Right atrium auricular region (tissue), 2 donors: ENCODE results near the gene CHAD. TPM values are rescaled to one million over a fixed set of nuclear protein-coding genes. Genes with fewer than 3 reads are reported as not detected.

Experiments
- DNase-seq: peaks from one replicate; pipeline ENCODE4 v3.0.0-alpha.2; 2019; ENCODE audit warnings: low spot score
- H3K27ac ChIP-seq, 2 donors: fragments of 200-600 bp; sonication (generic); 1 replicate in 1 of 2; 2 replicates in 1 of 2; pipeline ENCODE4 v1.5.1; 2016 to 2019
- H3K27me3 ChIP-seq, 2 donors: fragments of 200-600 bp; sonication (generic); one replicate each; pipeline versions ENCODE4 v1.5.1 to v1.6.0; 2017 to 2019
- H3K36me3 ChIP-seq: fragments of 200-600 bp; sonication (generic); one replicate; pipeline ENCODE4 v1.5.1; 2016
- H3K4me1 ChIP-seq, 2 donors: fragments of 200-600 bp; sonication (generic); one replicate each; pipeline versions ENCODE4 v1.5.1 to v1.6.0; 2017 to 2019
- H3K4me3 ChIP-seq, 2 donors: fragments of 200-600 bp; sonication (generic); 1 replicate in 1 of 2; 2 replicates in 1 of 2; pipeline ENCODE4 v1.5.1; 2017 to 2019; ENCODE audit warnings: mild to moderate bottlenecking in 1 of 2, moderate library complexity in 1 of 2
- H3K9me3 ChIP-seq, 2 donors: fragments of 200-600 bp; sonication (generic); one replicate each; pipeline ENCODE4 v1.5.1; 2019
- total RNA-seq, 2 donors: library from RNA; depleted of rRNA; stranded (reverse); fragments of >200 nt; gene quantifications; one replicate each; pipeline ENCODE4 v1.1.0, GENCODE V29; 2016
- TF ChIP-seq, protein P1 (sequence below), 2 donors: fragments of 200-600 bp; sonication (generic); IDR thresholded peaks; one replicate each; pipeline ENCODE4 v1.5.1; 2019; ENCODE audit warnings: antibody characterized with exemption in 2 of 2

CHAD gene
- total RNA-seq, 2 donors from 2014 or later = 0.70 TPM; not detected in 1

DNA sequence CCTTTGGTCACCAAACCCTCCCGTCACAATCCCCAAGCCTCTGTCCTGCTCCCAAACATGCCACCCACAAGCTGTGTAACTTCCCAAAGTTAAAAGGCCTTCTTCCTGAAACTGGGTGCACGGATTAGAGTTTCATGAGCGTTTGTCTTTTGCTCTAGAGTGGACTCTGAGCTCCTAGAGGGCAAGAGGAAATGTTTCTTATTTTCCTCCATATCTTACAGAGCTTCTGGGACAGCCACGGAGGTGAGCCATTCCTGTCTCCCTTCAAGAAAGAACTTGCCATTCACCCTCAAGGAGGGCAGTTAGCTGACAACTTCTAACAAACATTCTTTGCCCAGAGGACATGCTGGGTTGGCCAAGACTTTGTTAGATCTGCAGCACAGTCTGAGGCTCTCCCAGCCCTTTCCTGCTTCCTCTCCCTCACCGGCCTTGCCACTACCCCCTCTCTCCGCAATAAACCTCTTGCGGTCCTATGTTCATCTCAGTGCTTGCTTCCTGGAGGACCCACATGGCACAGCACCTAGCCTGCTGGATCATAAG lies 37.0 kb upstream of the CHAD start:
- H3K27me3 ChIP-seq = no peaks in the 10 kb centered on the region
- DNase-seq = no peak
- H3K9me3 ChIP-seq = no peaks in the 10 kb centered on the region
- H3K4me3 ChIP-seq = no peak overlapping the region
- TF ChIP-seq, protein P1, sequence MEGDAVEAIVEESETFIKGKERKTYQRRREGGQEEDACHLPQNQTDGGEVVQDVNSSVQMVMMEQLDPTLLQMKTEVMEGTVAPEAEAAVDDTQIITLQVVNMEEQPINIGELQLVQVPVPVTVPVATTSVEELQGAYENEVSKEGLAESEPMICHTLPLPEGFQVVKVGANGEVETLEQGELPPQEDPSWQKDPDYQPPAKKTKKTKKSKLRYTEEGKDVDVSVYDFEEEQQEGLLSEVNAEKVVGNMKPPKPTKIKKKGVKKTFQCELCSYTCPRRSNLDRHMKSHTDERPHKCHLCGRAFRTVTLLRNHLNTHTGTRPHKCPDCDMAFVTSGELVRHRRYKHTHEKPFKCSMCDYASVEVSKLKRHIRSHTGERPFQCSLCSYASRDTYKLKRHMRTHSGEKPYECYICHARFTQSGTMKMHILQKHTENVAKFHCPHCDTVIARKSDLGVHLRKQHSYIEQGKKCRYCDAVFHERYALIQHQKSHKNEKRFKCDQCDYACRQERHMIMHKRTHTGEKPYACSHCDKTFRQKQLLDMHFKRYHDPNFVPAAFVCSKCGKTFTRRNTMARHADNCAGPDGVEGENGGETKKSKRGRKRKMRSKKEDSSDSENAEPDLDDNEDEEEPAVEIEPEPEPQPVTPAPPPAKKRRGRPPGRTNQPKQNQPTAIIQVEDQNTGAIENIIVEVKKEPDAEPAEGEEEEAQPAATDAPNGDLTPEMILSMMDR (IDR thresholded peaks at IDR 0.05) = no peak
- peaks cover 0 to 8% of the 10 kb centered on the region in 2 donors for H3K4me1 ChIP-seq
- no peak overlapping the region for H3K27ac ChIP-seq
- H3K36me3 ChIP-seq = no peaks in the 10 kb centered on the region

DNA sequence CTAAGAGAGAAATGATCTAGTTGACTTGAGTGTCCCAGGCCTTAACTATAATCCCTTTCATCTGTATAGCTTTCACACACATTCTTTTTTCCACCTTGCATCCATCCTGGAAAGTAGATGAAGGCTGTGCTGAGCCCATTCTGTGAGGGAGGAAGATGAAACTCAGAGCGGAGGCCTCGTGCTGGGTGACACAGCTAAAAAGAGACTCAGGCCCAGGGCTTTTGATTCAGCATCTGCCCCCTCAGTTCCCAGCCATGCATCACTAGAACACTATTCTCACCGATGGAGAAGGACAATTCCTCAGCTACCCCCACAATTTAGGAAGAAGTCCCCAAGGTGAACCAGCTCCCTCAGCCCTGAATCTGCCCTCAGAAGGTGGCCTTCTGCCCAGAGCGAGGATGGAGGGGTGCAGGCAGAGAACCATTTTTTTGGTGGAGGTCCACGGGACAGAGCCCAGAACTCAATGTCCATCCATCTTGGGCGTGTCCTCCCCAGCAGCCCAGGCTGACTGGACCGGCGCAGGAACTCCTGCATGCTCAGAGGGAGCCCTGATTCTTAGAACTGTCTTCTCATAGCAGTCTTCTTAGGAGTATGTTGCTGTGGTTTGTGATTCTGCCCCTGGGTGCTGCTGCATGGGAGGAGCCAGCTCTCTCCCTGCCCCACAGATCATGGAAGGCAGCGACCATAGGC lies 33.8 kb upstream of the CHAD start:
- Histone ChIP-seq H3K27me3 (no peaks in the 10 kb centered on the region), H3K4me1 (no peaks in the 10 kb centered on the region), H3K9me3 (no peaks in the 10 kb centered on the region), H3K36me3 (no peaks in the 10 kb centered on the region), H3K27ac (no peak overlapping the region), H3K4me3 (no peak overlapping the region)
- DNase-seq = no peak
- TF ChIP-seq, protein P1 (IDR thresholded peaks at IDR 0.05) = no peak

DNA sequence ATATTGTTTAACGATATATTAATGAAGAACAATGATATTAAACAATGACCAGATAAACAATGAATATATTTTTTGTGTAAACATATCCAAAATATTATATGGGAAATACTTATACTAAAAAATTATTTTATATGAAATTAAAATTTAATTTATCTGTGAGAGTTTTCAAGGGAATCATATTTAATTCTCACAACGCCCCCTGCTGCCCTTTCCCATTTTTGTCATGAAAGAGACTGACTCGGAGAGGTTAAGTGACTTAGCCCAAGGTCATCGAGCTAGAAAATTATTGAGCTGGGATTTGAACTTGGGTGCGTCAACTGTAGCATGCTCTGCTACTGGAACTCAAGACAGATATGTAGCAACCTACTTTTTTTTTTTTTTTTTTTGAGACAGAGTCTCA lies 32.4 kb upstream of the CHAD start:
- Histone ChIP-seq H3K27me3 (no peaks in the 10 kb centered on the region), H3K4me3 (no peak overlapping the region), H3K9me3 (no peaks in the 10 kb centered on the region), H3K27ac (no peak overlapping the region), H3K4me1 (no peaks in the 10 kb centered on the region), H3K36me3 (no peaks in the 10 kb centered on the region)
- TF ChIP-seq, protein P1 (IDR thresholded peaks at IDR 0.05) = peak in 1 of 2 donors; percentile 40
- DNase-seq = no peak

GRCh38 chr17:50499721-50500120 lies 31.0 kb upstream of the CHAD start:
- Histone ChIP-seq H3K36me3 (no peaks in the 10 kb centered on the region), H3K9me3 (no peaks in the 10 kb centered on the region), H3K4me3 (no peak overlapping the region), H3K4me1 (no peaks in the 10 kb centered on the region), H3K27ac (no peak overlapping the region), H3K27me3 (no peaks in the 10 kb centered on the region)
- TF ChIP-seq, protein P1 (IDR thresholded peaks at IDR 0.05) = no peak
- no peak for DNase-seq

- TF ChIP-seq, protein P1 (IDR thresholded peaks at IDR 0.05) = no peak
- Histone ChIP-seq H3K4me1 (no peaks in the 10 kb centered on the region), H3K4me3 (no peak overlapping the region), H3K36me3 (no peaks in the 10 kb centered on the region), H3K27ac (no peak overlapping the region), H3K9me3 (no peaks in the 10 kb centered on the region), H3K27me3 (no peaks in the 10 kb centered on the region)
- no peak for DNase-seq
Observed at GRCh38 chr17:50499270-50499669, 30.6 kb upstream of the CHAD start.
